CD4-positive, alpha-beta T cell (primary cell): Measurements from ENCODE around the gene EFR3B. TPM values are rescaled to one million over a fixed set of nuclear protein-coding genes. Genes with fewer than 3 reads are reported as not detected.

Experiments
- ATAC-seq: fragments of 200-7000 bp; cut with Tn5 transposase; one replicate; pipeline ENCODE4 v1.10.0; 2022; ENCODE audit warnings: mild to moderate bottlenecking; ENCODE audit not compliant: poor library complexity
- CTCF ChIA-PET: fragments of 350-600 bp; sonication (Branson Sonifier 250); formaldehyde crosslinking; loops from one replicate; lab custom pipeline; 2021; ENCODE audit warnings: antibody characterized with exemption, inconsistent platforms; lab: Charles Lee
- POLR2A ChIA-PET: fragments of 350-600 bp; sonication (Branson Sonifier 250); formaldehyde crosslinking; loops from one replicate; lab custom pipeline; 2021; ENCODE audit warnings: antibody characterized with exemption, inconsistent platforms; lab: Charles Lee
- DNase-seq, 14 experiments: peaks; one replicate each; pipeline ENCODE4 v3.0.0-alpha.2; 2013 to 2020; ENCODE audit warnings: mixed read lengths in 2 of 14
- H3K27ac ChIP-seq, 2 donors: one replicate each; pipeline versions ENCODE4 v1.5.1 to v1.7.0; 2013; ENCODE audit warnings: low read length in 2 of 2, low read depth in 1 of 2, mild to moderate bottlenecking in 1 of 2
- H3K27me3 ChIP-seq, 2 experiments: 1 replicate in 1 of 2; 2 replicates in 1 of 2; pipeline versions ENCODE4 v1.6.1 to v1.7.0; 2013; ENCODE audit warnings: low read length in 2 of 2, control low read depth in 1 of 2, mild to moderate bottlenecking in 1 of 2, moderate library complexity in 1 of 2; ENCODE audit not compliant: insufficient read depth in 2 of 2, control insufficient read depth in 1 of 2
- H3K36me3 ChIP-seq: one replicate; pipeline ENCODE4 v1.6.1; 2013; ENCODE audit warnings: low read length, control low read depth; ENCODE audit not compliant: insufficient read depth
- H3K4me1 ChIP-seq: one replicate; pipeline ENCODE4 v1.6.1; 2013; ENCODE audit warnings: low read length, control low read depth; ENCODE audit not compliant: insufficient read depth
- H3K4me3 ChIP-seq: one replicate; pipeline ENCODE4 v1.5.1; 2013; ENCODE audit warnings: mild to moderate bottlenecking, low read length, moderate library complexity
- H3K9me3 ChIP-seq, 2 experiments: 1 replicate in 1 of 2; 2 replicates in 1 of 2; pipeline versions ENCODE4 v1.6.1 to v1.7.0; 2013; ENCODE audit warnings: low read length in 2 of 2, mild to moderate bottlenecking in 2 of 2, control low read depth in 1 of 2, moderate library complexity in 1 of 2; ENCODE audit not compliant: control insufficient read depth in 1 of 2, insufficient read depth in 1 of 2
- H3K27ac Mint-ChIP-seq: one replicate; pipeline ENCODE4 v1.8.0; 2020; ENCODE audit warnings: mixed read lengths
- H3K27me3 Mint-ChIP-seq: one replicate; pipeline ENCODE4 v1.8.0; 2021; ENCODE audit warnings: mixed read lengths
- H3K36me3 Mint-ChIP-seq: one replicate; pipeline ENCODE4 v1.8.0; 2021; ENCODE audit warnings: low read depth, mixed read lengths
- H3K4me1 Mint-ChIP-seq: one replicate; pipeline ENCODE4 v1.8.0; 2021; ENCODE audit warnings: low read depth, mixed read lengths
- H3K4me3 Mint-ChIP-seq: one replicate; pipeline ENCODE4 v1.8.0; 2020; ENCODE audit warnings: mild to moderate bottlenecking, mixed read lengths
- H3K9me3 Mint-ChIP-seq: one replicate; pipeline ENCODE4 v1.8.0; 2020; ENCODE audit warnings: mixed read lengths
- CTCF ChIP-seq: fragments of 200-600 bp; IDR thresholded peaks from one replicate; pipeline ENCODE4 v1.8.0; 2022; ENCODE audit warnings: antibody characterized with exemption, mild to moderate bottlenecking
- intact Hi-C, 2 experiments: fragments of 100-400 bp; cut with DNase I in 1 of 2; cut with micrococcal nuclease in 1 of 2; formaldehyde crosslinking; loops; one replicate each; pipeline versions ENCODE4 v1.15.1 to v1.9.0; 2023 to 2025; cut with DNase I, micrococcal nuclease
- total RNA-seq, 174 experiments: library from RNA in 2 of 174; stranded (reverse) in 2 of 174; gene quantifications; one replicate each; pipeline ENCODE4 v1.2.3 and lab custom pipeline; 2021 to 2026

Gene EFR3B
- total RNA-seq, 2 experiments from 2014 or later, result 0.11 TPM; not detected in 1

- Mint-ChIP-seq H3K27me3 (no peaks in the 10 kb centered on the region), H3K27ac (peak overlapping the region; percentile 24), H3K4me1 (peaks cover 15% of the 10 kb centered on the region), H3K9me3 (no peaks in the 10 kb centered on the region), H3K4me3 (no peak overlapping the region), H3K36me3 (no peaks in the 10 kb centered on the region)
- peaks cover 17% of the 10 kb centered on the region for H3K4me1 ChIP-seq
- intact Hi-C loops, result no loop called here
- H3K27me3 ChIP-seq, result no peaks in the 10 kb centered on the region
- DNase-seq (no peak), ATAC-seq (no peak)
- no peaks in the 10 kb centered on the region for H3K36me3 ChIP-seq
- ChIA-PET CTCF (no interaction called here), POLR2A (no interaction called here)
- no peaks in the 10 kb centered on the region for H3K9me3 ChIP-seq
- no peak for TF ChIP-seq CTCF
- no peak overlapping the region for H3K27ac ChIP-seq
- H3K4me3 ChIP-seq, result no peak overlapping the region
Observed at GRCh38 chr2:25202275-25202674, 160.4 kb downstream of the EFR3B start.

GRCh38 chr2:25204190-25204838 is 162.4 kb downstream of the EFR3B start:
- no peak overlapping the region for H3K4me3 Mint-ChIP-seq

GRCh38 chr2:25207078-25207545 is 165.2 kb downstream of the EFR3B start:
- H3K4me1 ChIP-seq, result peaks cover 30% of the 10 kb centered on the region
- no peak overlapping the region for H3K4me3 Mint-ChIP-seq
- no peaks in the 10 kb centered on the region for H3K27me3 Mint-ChIP-seq
- intact Hi-C loops, result no loop called here
- ATAC-seq (no peak), DNase-seq (peak in 2 of 14 experiments; percentile 40 to 43)
- no peaks in the 10 kb centered on the region for H3K9me3 ChIP-seq
- H3K27ac Mint-ChIP-seq, result no peak overlapping the region
- ChIA-PET POLR2A (interaction anchor here (0.5 to 1.5 kb wide), 2 partner anchors 9 to 175 kb away, joined by 3 to 5 read pairs; no protein-coding TSS in a partner anchor), CTCF (interaction anchor here (1.5 kb wide), 1 partner anchor 11 kb away, joined by 3 read pairs; no protein-coding TSS in a partner anchor)
- TF ChIP-seq CTCF, result no peak
- H3K36me3 ChIP-seq, result no peaks in the 10 kb centered on the region
- H3K9me3 Mint-ChIP-seq, result no peaks in the 10 kb centered on the region
- H3K4me1 Mint-ChIP-seq, result peaks cover 39% of the 10 kb centered on the region
- H3K4me3 ChIP-seq, result no peak overlapping the region
- H3K27ac ChIP-seq, result no peak overlapping the region
- H3K36me3 Mint-ChIP-seq, result no peaks in the 10 kb centered on the region
- H3K27me3 ChIP-seq, result no peaks in the 10 kb centered on the region

More at GRCh38 chr2:25204190-25204838, 162.4 kb downstream of the EFR3B start:
- peak in 5 of 14 experiments; percentile 12 to 39 (median 21) for DNase-seq
- H3K27ac ChIP-seq, result no peak overlapping the region
- no peaks in the 10 kb centered on the region for H3K36me3 ChIP-seq
- Mint-ChIP-seq H3K9me3 (no peaks in the 10 kb centered on the region), H3K27ac (no peak overlapping the region), H3K36me3 (no peaks in the 10 kb centered on the region), H3K4me1 (peaks cover 28% of the 10 kb centered on the region), H3K27me3 (no peaks in the 10 kb centered on the region)
- H3K27me3 ChIP-seq, result no peaks in the 10 kb centered on the region
- peak; percentile 46 for ATAC-seq
- no peak for TF ChIP-seq CTCF
- peaks cover 18% of the 10 kb centered on the region for H3K4me1 ChIP-seq
- intact Hi-C loops, result no loop called here
- ChIA-PET POLR2A (no interaction called here), CTCF (no interaction called here)
- H3K4me3 ChIP-seq, result peak overlapping the region; percentile 12
- H3K9me3 ChIP-seq, result no peaks in the 10 kb centered on the region

Other genes starting within 250 kb of the EFR3B start
- 10 to 100 TPM; 15.3 to 15.7 TPM for gene PTRHD1, start 248.7 kb upstream of the EFR3B start, total RNA-seq
- 1 to 10 TPM; 3.4 to 3.5 TPM for gene CENPO, start 248.7 kb upstream of the EFR3B start, total RNA-seq
- gene ADCY3, start 121.8 kb upstream of the EFR3B start, total RNA-seq, result 10 to 100 TPM; 28.1 to 31.4 TPM
- gene DNAJC27, start 70.1 kb upstream of the EFR3B start, total RNA-seq, result 10 to 100 TPM; 20.0 to 23.1 TPM
- 1 to 10 TPM; 4.5 TPM for gene POMC, start 126.5 kb downstream of the EFR3B start, total RNA-seq